Cardiac muscle cell (in vitro differentiated cells and primary cell): Measurements from ENCODE around the gene VPS13C. TPM values are rescaled to one million over a fixed set of nuclear protein-coding genes. Genes with fewer than 3 reads are reported as not detected.

Experiments used
- DNase-seq, 2 donors: peaks; one replicate each; pipeline versions ENCODE4 v3.0.0 to v3.0.0-alpha.2; 2010 to 2017; ENCODE audit warnings: low read depth in 1 of 2, low spot score in 1 of 2
- H3K27ac ChIP-seq: fragments of 200-600 bp; sonication (generic); 2 replicates; pipeline ENCODE4 v1.5.1; 2016
- H3K27me3 ChIP-seq: fragments of 200-600 bp; sonication (generic); 2 replicates; pipeline ENCODE4 v1.6.0; 2016; ENCODE audit warnings: control low read depth
- H3K36me3 ChIP-seq: fragments of 200-600 bp; sonication (generic); 2 replicates; pipeline ENCODE4 v1.5.1; 2016; ENCODE audit warnings: control low read depth
- H3K4me1 ChIP-seq: fragments of 200-600 bp; sonication (generic); 2 replicates; pipeline ENCODE4 v1.8.1; 2017; ENCODE audit warnings: low read depth, mild to moderate bottlenecking, mixed run types
- H3K4me3 ChIP-seq: fragments of 200-600 bp; sonication (generic); 2 replicates; pipeline ENCODE4 v1.5.1; 2016; ENCODE audit warnings: mild to moderate bottlenecking
- H3K9me3 ChIP-seq: fragments of 200-600 bp; sonication (generic); 2 replicates; pipeline ENCODE4 v1.5.1; 2017; ENCODE audit warnings: low read depth, mild to moderate bottlenecking, control low read depth
- polyA plus RNA-seq: library from polyadenylated mRNA; unstranded; fragments of >200 nt; fragmentation: Nextera tagmentation; extraction: Ambion mirVana; gene quantifications from 2 replicates; pipeline ENCODE4 v1.2.1, GENCODE V29; 2016
- total RNA-seq: library from RNA; depleted of rRNA; stranded (reverse); fragments of >200 nt; gene quantifications from 2 replicates; pipeline ENCODE4 v1.2.3, GENCODE V29; 2016
- TF ChIP-seq, protein P1 (sequence below): IDR thresholded peaks from 2 replicates; pipeline ENCODE4 v1.5.1; 2012; ENCODE audit warnings: low read depth, mild to moderate bottlenecking, low read length

Gene VPS13C
- total and polyA plus RNA-seq, 2 experiments from 2014 or later: 4.5 to 31.8 TPM

GRCh38 chr15:61910839-61911369 is 149.3 kb downstream of the VPS13C start:
- Histone ChIP-seq H3K36me3 (peaks cover 17% of the 10 kb centered on the region), H3K4me3 (no peak overlapping the region), H3K27ac (no peak overlapping the region), H3K27me3 (no peaks in the 10 kb centered on the region), H3K4me1 (no peaks in the 10 kb centered on the region), H3K9me3 (no peaks in the 10 kb centered on the region)
- no peak for DNase-seq
- TF ChIP-seq, protein P1, sequence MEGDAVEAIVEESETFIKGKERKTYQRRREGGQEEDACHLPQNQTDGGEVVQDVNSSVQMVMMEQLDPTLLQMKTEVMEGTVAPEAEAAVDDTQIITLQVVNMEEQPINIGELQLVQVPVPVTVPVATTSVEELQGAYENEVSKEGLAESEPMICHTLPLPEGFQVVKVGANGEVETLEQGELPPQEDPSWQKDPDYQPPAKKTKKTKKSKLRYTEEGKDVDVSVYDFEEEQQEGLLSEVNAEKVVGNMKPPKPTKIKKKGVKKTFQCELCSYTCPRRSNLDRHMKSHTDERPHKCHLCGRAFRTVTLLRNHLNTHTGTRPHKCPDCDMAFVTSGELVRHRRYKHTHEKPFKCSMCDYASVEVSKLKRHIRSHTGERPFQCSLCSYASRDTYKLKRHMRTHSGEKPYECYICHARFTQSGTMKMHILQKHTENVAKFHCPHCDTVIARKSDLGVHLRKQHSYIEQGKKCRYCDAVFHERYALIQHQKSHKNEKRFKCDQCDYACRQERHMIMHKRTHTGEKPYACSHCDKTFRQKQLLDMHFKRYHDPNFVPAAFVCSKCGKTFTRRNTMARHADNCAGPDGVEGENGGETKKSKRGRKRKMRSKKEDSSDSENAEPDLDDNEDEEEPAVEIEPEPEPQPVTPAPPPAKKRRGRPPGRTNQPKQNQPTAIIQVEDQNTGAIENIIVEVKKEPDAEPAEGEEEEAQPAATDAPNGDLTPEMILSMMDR: no peak

- DNase-seq: no peak
- H3K36me3 ChIP-seq: peaks cover 14% of the 10 kb centered on the region
- no peak overlapping the region for H3K27ac ChIP-seq
Measured at GRCh38 chr15:61908241-61908640, 152.0 kb downstream of the VPS13C start.

DNA sequence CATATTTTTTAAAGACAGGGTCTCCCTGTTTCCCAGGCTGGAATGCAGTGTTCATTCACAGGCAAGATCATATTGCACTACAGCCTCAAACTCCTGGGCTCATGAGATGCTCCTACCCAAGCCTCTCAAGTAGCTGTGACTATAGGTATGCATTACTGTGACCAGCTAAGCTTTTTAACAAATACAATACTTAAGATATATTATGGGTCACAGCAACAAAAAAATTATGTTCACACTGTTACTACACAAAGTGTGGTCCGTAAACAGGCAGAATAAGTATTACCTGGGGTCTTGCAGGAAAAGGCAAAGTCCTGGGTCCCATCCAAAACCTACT is 152.5 kb downstream of the VPS13C start:
- Histone ChIP-seq H3K9me3 (no peaks in the 10 kb centered on the region), H3K36me3 (peaks cover 12% of the 10 kb centered on the region), H3K27me3 (no peaks in the 10 kb centered on the region), H3K27ac (no peak overlapping the region), H3K4me1 (no peaks in the 10 kb centered on the region), H3K4me3 (no peak overlapping the region)
- TF ChIP-seq, protein P1: no peak
- no peak for DNase-seq

More at GRCh38 chr15:61908241-61908640, 152.0 kb downstream of the VPS13C start:
- H3K4me1 ChIP-seq: no peaks in the 10 kb centered on the region
- TF ChIP-seq, protein P1: no peak
- no peaks in the 10 kb centered on the region for H3K27me3 ChIP-seq
- H3K9me3 ChIP-seq: no peaks in the 10 kb centered on the region
- no peak overlapping the region for H3K4me3 ChIP-seq

- Histone ChIP-seq H3K4me3 (no peak overlapping the region), H3K27ac (no peak overlapping the region), H3K4me1 (no peaks in the 10 kb centered on the region), H3K27me3 (no peaks in the 10 kb centered on the region), H3K9me3 (no peaks in the 10 kb centered on the region), H3K36me3 (peaks cover 11% of the 10 kb centered on the region)
- DNase-seq: no peak
- TF ChIP-seq, protein P1: no peak
Measured at GRCh38 chr15:61906961-61907752, 153.1 kb downstream of the VPS13C start.

GRCh38 chr15:61893146-61893545 is 167.1 kb downstream of the VPS13C start:
- Histone ChIP-seq H3K4me3 (no peak overlapping the region), H3K27ac (no peak overlapping the region), H3K36me3 (no peaks in the 10 kb centered on the region), H3K4me1 (no peaks in the 10 kb centered on the region), H3K27me3 (no peaks in the 10 kb centered on the region), H3K9me3 (no peaks in the 10 kb centered on the region)
- TF ChIP-seq, protein P1: no peak
- no peak for DNase-seq
